HG02840 (cell line): ENCODE data around the gene PELI1.

ENCODE experiments used
- ATAC-seq: cut with Tn5 transposase; IDR thresholded peaks from one replicate; pipeline ENCODE4 v1.9.1; 2021; ENCODE audit warnings: mild to moderate bottlenecking, moderate library complexity, moderate number of reproducible peaks; ENCODE audit not compliant: unreplicated experiment, low FRiP score

PELI1 gene

DNA sequence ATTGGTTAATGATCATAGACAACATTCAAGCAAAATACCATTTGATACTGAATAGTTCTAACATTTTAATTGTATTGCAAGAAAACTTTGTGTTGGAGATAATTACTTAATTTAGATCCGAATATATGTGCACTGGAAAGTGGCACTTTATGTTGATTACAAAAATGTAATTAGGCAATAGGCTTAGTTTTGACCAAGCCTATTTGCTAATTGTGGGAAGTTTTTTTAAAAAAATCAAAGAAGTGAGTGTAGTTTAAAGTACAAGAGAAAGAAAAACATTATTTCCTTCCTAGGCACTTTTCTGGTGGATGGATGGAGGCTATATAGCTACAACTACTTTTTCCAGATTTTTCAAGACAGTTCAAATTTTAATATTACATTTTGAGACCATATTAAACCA, 18.3 kb upstream of the PELI1 start:
- no peak for ATAC-seq

DNA sequence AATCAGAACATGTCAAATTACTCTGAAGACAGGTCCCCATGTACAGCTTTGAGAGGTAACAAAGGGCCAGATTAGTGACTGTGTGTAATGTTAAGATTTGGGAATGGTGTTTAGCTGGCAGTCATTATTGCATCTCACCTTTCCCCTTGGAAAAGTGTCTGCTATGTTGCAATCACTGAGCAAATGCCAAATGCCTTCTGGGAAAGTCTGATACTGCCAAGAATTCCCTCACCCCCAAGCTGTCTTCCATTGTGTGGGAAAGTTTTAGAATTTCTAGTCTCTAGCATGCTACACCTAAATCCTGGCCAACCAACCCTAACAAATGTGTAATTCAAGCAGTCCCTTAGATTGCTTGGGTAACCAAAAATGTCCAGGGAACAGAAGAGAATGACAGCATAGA, 13.6 kb upstream of the PELI1 start:
- no peak for ATAC-seq

DNA sequence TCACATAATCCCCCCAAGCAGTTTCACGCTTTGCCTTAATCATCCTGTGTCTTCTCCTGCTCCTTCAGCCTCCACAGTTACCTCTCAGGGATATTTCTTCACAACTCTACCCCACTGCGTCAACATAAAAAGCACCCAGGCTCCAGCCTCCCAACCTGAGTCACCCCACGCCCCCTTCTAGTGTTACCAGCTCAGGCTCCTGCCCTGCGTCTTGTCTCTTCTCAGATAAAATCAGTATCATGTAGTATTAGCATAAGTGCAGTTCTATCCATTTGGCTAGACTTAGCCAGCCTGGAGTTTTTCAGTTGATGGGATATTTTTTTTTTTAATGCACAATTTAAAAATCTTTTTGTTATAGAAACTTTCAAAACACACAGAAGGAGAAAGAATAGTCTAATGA, 9.6 kb upstream of the PELI1 start:
- ATAC-seq, result no peak

DNA sequence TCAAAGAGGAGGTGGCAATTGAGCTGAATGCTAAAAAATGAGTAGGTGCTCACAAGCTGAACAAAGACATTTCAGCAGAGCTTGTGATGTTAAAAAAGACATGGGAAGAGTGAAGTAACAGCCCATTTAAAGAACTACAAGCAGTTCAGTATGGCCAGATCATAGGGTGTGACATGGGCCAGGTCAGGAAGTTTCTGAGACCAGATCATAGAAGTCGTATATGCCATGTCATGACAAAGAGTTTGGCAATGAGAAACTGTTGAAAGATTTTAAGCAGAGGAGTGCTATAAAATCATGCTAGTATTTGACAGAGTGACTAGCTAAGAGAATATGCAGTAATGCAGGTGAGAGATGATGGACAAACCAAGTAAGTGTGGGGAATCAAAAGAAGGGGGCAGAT, 7.3 kb upstream of the PELI1 start:
- no peak for ATAC-seq

DNA sequence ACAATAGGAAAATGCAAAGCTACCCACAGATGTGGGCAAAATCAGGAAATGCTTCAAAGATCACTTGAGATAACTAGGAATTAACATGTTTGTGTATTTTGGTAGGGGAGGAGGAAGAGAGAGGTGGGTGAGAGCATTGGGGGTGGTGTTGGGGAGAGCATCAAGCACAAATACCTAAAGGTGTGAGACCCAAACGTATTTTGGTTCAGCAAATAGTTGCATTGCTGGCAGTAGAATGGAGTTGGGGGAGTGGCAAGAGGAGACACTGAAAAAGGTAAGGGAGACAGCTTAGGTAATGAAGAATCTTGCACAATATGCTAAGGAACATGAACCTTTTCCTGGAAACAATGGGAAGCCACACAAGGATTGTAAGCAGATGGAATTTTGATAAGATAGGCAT, 1.5 kb upstream of the PELI1 start:
- ATAC-seq, result no peak

DNA sequence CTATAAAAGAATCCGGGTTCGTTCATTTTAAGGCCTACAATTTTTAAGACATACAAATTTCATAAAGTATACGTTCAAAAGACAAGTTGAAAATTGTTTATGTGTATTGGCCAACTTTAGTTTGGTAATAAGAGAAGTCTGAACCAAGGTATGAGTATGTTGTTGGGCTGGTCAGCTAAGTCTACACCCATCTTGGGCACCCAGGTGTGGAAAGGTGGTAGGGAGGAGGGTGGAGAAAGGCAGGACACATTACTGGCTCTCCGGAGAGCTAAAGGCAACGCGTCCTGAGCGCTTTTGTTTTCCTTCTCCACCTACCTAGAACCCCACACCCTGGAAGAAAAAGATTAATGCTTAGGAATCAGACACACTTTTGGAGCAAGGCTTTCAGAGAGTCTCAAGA, 899 bp upstream of the PELI1 start:
- ATAC-seq, result no peak

DNA sequence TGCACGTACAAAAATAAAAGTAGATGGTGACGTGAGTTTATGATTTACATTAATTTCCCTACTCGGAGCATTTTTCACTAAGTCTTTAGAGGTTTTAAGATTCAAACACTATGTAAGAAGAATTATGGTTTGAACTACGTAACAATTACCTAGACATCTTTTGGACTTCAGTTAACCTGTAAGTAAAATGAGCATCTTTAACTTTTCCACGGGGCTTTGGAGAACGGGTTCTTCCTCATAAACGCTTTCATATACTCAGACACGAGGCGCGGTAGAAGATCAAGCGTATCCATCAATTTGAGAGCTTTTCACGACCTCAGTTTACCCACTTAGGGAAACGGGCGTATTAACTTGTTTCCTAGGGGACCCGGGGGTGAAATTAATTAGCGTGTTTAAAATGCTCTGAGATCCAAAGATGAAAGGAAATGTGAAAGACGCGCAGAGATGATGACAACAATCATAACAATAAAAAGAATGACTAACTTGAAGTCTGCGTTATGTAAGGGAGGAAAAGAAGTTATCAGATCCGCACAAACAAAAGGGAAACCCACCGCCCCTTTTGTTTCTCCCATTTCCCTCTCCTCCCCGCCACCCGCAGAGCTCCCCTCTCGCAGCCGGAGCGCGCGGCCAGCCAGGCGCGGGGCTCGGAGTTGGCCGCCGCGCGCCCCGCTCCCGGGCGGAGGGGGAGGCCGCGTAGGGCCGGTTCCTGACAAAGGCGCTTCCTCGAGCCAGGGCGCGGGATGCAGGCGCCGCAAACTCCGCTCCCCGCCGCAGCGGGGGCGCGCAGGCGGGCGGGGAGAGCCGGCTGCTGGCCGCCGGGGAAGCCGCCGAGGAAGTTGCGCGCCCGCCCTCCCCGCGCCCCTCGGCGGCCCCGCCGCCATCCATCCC, 807 bp downstream of the PELI1 start:
- ATAC-seq, result peak; percentile 21

DNA sequence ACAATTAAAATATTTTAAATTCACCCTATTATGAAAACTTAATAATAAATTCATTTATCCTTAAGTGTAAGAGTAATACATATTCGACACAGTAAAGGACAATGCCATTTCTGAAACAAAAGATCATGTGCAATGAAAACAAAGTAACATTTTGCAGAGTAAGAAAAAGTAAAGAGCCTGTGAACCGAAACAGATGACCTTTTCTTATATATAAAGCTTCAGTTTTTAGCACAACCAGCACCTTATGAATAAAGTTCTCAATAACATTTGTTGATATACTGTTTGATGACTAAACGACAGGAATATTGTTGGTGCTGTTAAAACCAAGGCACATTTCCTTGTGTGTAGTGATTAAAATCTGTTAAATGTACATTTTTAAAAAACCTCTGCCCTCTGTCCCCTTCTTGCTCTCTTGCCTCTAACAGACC, 1.5 kb downstream of the PELI1 start:
- ATAC-seq, result no peak

DNA sequence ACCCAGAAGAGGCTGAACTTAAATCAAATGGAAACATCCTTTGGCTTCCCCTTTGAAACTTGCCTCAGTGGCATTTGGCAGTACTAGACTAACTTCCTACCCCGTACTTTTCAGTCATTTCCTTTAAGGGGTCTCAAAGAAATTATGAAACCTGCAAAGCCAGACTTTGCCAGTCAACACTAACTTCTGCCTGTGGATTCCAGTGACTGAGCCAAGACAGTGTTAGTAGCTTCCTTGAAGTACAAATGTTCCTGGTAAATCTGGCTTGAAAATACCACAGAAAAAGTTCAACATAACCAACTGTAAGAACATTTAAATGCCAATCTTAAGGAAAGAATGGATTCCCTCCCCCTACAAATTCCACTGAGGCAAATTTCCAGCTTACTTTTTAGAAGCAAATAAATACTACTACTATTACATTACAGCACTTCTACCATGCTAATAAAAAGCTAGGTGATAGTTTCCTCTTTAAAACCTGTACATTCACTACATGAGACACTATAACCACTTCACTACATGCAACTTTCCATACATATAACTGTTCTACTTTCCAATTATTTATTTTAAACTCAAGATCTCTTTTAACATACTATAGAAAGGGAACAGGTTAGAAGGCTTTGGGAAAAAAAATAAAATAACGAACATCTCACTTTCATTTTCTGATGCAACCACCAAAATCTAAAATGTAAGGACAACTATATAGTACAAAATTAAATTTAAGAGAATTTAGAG, 2.4 kb downstream of the PELI1 start:
- ATAC-seq, result no peak

DNA sequence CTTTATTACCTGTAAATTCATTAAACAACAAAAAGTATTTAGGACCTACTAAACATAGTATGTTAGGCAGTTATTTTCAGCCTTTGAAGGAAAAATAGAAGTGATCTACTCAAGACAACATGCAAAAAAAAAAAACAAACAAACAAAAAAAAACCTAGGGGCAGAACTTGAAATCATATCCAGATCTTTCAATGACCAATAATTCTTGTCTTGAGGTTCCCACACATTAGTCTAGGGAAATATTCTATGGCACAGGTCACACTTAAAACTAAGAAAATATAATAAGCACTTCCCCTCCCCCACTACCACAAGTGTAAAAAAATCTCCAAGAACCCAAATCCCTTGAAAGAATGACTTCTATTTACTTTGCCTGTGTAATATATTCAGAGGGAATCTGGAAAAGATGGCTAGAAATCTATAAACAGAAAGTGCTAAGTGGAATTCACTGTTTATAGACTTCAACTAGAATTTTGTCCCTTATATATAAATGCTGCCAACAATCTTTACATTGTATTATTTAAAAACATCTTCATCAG, 3.5 kb downstream of the PELI1 start:
- no peak for ATAC-seq

DNA sequence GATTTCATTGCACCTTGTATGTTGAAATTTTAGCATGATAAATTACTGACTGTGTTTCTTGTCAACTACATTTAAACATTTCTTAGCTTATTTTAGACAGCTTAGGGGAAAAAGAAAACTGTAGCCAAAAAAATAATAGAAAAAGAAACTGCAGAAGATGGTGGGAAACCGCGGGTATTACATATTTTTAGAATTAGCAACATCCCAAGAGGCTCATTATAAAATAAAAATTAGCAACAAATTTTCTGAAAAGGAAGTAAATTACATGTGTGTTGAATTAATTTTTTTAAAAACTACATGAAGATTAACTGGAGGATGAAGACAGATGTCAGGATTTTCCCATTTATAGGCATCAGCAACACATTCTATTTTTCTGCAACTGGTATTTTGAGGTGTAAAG, 4.3 kb downstream of the PELI1 start:
- ATAC-seq, result no peak

DNA sequence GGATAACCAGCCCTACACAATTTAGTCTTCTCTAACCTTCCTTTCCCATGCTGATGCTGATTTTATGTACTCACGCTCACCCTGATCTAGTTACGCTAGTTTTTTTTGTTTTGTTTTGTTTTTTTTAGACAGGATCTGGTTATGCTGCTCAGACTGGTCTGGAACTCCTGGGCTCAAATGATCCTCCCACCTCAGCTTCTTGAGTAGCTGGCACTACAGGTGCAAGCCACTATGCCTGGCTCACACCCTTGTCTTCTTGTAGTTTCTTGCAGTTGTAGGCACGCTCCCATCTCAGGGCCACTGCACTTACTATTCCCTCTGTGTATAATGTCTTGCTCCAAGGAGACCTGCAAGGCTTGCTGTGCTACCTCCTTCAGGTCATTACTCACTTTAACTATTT, 6.2 kb downstream of the PELI1 start:
- ATAC-seq, result no peak

DNA sequence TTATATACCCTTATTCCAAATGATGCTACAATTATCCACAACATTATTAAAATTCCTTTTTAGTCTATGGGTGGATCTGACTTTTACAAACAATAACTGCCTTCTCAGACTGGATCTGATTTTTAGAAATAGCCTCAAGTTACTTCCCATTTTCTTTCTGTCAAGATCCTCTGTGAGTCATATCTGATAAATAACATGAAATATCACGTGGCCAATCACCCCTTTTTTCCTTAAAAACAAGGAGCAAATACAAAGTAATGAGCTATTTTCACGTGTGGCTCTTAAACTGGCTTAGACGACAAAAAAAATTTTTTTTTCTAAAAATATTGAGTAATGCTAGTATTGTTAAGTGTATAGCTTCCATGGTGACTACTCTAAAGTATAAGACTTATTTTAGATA, 6.7 kb downstream of the PELI1 start:
- no peak for ATAC-seq

DNA sequence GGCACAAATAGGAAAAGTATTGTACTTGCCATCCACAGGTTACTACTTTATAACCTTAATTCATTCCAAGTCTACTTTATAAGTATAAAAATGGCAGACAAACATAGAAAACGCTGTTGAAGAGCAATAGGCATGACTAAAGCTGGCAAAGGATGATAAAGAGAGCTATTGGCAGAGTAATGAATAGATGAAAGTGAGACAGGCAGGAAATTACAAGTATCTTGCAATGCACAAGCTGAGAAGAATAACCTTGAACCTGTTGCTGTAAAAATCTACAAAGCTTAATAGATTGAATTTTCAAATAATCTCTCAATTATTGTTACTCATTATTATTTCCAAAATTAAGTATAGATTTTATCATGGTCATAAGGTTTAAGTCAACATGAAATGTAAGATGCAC, 8.8 kb downstream of the PELI1 start:
- ATAC-seq, result no peak

DNA sequence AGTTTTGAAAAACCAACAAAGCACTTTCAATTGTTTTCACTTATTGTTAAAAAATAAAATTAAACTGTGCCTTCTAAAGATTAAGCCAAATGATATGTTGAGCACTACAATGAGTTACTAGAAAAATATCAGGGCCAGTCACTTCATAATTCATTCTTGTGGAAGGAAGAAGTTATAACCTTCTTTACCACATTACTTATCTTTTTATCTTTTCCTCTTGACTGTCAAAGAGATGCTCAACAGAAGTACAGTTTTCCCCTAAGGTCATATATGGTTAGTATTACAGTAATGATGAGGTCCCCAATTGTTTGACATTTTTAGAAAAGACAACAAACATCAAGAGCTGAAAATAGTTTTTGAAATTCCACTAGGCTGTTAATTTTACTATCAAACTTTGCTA, 9.4 kb downstream of the PELI1 start:
- no peak for ATAC-seq

DNA sequence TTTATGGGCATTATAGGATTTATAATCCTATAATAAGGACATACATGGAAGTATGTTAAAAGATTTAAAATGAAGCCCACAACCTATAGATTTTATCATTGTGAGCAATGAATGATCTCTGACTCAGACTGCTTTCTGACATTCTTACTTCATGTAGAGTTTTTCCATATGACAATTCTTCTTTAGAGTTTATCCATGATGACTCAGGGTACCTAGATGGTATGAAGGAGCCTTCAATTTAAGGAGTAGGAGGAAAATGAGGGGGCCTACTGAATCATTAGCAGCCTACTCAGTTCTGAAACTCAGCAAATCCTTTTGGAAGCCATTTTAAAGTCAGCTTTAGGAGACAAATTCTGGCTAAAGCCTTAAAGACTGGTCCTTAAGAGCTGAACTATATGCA, 10.4 kb downstream of the PELI1 start:
- no peak for ATAC-seq

DNA sequence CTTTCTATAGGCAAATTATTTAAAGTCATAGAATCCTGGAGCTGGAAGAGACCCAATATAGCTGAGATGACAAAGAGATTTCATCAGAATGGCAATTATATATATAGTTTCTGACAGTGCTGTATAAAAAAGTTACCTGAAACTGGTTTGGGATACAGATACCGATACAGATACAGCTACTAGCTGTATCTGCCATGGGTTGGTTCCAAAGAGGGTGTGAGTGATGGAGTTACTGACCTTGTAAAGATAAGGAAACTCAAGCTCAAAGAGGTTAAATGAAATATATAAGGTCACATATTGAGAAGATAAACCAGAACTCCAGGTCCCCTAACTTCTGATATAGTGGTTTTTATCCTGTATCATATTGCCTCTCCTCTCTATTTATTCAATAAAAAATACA, 10.9 kb downstream of the PELI1 start:
- no peak for ATAC-seq

DNA sequence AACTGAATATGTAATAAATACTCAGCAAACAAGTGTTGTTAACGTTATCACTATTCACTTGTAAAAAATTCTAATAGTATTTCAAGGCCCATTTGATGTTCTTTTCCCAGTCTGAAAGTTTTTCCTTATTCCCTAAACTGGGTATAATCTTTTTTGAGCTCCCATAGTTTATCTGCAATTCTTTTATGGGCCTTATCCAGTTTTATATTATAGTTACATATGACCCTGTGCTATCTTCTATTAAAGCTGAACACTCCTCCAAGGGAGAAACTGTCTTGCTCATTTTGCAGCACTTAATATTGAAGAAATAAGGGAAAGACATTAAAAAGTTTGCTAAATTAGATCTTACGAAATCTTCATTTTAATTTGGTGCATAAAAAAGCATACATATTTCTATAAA, 13.9 kb downstream of the PELI1 start:
- ATAC-seq, result no peak

DNA sequence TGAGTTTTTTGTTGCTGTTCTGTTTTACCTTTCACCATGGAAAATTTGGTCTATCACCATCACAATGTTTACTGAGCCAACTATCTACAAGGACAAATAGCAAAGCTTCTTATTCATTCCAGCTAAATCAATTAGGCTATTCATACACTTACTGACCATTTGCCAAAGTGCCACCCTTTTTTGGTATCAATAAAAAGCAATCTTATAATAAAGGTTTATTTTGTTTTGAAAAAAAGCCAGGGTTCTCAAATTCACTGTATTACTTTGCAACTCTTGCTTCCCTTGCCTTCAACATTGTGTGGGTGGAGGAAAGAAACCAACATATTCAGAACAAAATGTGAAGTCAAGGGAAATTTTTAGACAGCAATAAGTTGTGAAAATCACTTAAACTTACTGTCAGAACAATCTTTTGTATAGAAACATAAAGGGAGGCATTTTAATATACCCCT, 15.3 kb downstream of the PELI1 start:
- no peak for ATAC-seq

DNA sequence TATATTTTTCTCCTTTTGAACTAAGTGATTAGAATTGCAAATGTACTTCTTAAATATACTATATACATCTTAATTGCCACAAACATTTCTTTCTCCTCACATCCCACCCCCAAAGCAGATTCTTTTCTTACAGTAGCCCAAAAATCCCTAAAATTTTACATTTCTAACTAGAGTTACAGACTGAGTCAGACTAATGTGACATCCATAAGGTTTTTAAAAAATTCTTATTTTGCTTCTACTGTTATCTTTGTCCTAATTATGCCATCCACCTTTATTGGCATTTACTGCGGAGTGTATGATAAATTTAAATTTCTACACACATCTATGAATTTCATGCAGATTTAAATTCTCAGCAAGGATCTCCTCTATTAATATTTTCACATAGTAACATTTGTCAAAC, 15.8 kb downstream of the PELI1 start:
- ATAC-seq, result no peak

DNA sequence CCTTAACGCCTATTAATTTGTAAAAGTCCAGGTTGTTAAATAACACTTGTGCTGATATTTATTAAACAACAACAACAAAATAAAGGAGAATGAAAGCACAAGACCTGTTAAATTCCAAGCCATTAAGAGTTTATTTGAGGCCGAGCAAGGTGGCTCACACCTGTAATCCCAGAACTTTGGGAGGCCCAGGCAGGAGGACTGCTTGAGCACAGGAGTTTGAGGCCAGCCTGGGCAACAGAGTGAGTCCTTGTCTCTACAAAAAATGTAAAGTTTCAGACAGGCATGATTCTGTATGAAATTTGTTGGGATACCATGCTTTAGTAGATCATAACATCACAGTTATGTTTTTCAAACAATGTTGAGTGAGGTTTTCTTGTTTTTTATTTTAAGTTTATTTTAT, 17.1 kb downstream of the PELI1 start:
- ATAC-seq, result no peak

DNA sequence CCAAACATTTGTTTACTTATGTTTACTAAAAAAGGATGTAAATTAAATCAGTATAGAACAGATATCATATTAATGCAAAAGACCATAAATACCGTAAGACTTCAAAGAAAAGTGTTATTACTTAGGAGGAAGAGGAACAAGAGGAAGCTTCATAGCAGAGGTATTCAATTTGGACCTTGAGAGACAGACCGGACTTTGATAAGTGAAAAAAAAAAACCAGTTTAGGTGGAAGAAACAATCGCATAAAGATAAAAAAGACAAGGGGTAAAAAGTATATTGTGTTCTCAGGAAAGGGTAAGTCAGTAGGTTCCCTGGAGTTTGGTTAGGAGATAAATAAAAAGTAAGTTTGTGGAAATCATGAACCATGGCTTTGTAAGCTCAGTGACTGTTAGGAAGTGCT, 17.6 kb downstream of the PELI1 start:
- ATAC-seq, result no peak
